Endothelial cell (in vitro differentiated cells): Measurements from ENCODE around the gene ASTN1. TPM values are rescaled to one million over a fixed set of nuclear protein-coding genes. Genes with fewer than 3 reads are reported as not detected.

Source experiments
- DNase-seq: peaks from one replicate; pipeline ENCODE4 v3.0.0; 2021; ENCODE audit warnings: low spot score
- H3K27ac Mint-ChIP-seq: one replicate; pipeline ENCODE4 v1.8.0; 2021; ENCODE audit warnings: mixed read lengths, inconsistent platforms; ENCODE audit not compliant: unreplicated experiment
- H3K27me3 Mint-ChIP-seq: one replicate; pipeline ENCODE4 v1.8.0; 2021; ENCODE audit warnings: mild to moderate bottlenecking, moderate library complexity, mixed read lengths, inconsistent platforms; ENCODE audit not compliant: unreplicated experiment
- H3K36me3 Mint-ChIP-seq: one replicate; pipeline ENCODE4 v1.8.0; 2021; ENCODE audit warnings: mild to moderate bottlenecking, low read depth, mixed read lengths, inconsistent platforms; ENCODE audit not compliant: unreplicated experiment
- H3K4me1 Mint-ChIP-seq: one replicate; pipeline ENCODE4 v1.8.0; 2021; ENCODE audit warnings: mild to moderate bottlenecking, mixed read lengths, inconsistent platforms; ENCODE audit not compliant: unreplicated experiment
- H3K4me3 Mint-ChIP-seq: one replicate; pipeline ENCODE4 v1.8.0; 2021; ENCODE audit warnings: mild to moderate bottlenecking, mixed read lengths, inconsistent platforms; ENCODE audit not compliant: unreplicated experiment
- H3K9me3 Mint-ChIP-seq: one replicate; pipeline ENCODE4 v1.8.0; 2021; ENCODE audit warnings: mixed read lengths, inconsistent platforms; ENCODE audit not compliant: unreplicated experiment
- total RNA-seq: library from RNA; stranded (reverse); fragmentation: NEBNext Ultra II Directional; extraction: Animal tissue kit (Norgen Biotek cat#: 25700); gene quantifications from one replicate; pipeline ENCODE4 v1.2.1, GENCODE V29; 2021; ENCODE audit not compliant: unreplicated experiment
- TF ChIP-seq, protein P1 (sequence below): fragments of 200-600 bp; sonication (generic); IDR thresholded peaks from one replicate; pipeline ENCODE4 v1.5.0; 2021; ENCODE audit warnings: antibody characterized with exemption; ENCODE audit not compliant: unreplicated experiment

Gene ASTN1
- total RNA-seq, 1 donor from 2014 or later = 66.6 TPM

DNA sequence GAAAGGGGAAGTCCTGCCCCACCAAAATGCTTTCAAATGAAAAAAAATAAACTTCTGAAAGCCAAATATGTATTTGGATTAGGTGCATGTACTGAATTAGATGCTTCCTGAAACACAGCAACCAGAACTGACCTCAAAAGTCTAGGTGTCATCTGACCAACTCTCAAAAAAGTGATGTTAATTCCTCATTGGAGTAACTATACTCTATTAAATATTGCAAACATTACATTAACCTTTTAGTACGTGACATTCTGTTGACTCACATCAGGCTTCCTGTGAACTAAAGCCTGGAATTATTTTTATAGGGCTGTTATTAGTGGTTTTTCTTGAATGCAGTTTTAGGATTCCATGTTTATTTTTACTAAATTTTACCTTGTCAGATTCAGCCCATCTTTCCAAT, 73.5 kb downstream of the ASTN1 start:
- no peaks in the 10 kb centered on the region for H3K27me3 Mint-ChIP-seq
- H3K27ac Mint-ChIP-seq = no peak overlapping the region
- H3K4me3 Mint-ChIP-seq = no peak overlapping the region
- peaks cover 3% of the 10 kb centered on the region for H3K4me1 Mint-ChIP-seq
- TF ChIP-seq, protein P1, sequence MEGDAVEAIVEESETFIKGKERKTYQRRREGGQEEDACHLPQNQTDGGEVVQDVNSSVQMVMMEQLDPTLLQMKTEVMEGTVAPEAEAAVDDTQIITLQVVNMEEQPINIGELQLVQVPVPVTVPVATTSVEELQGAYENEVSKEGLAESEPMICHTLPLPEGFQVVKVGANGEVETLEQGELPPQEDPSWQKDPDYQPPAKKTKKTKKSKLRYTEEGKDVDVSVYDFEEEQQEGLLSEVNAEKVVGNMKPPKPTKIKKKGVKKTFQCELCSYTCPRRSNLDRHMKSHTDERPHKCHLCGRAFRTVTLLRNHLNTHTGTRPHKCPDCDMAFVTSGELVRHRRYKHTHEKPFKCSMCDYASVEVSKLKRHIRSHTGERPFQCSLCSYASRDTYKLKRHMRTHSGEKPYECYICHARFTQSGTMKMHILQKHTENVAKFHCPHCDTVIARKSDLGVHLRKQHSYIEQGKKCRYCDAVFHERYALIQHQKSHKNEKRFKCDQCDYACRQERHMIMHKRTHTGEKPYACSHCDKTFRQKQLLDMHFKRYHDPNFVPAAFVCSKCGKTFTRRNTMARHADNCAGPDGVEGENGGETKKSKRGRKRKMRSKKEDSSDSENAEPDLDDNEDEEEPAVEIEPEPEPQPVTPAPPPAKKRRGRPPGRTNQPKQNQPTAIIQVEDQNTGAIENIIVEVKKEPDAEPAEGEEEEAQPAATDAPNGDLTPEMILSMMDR = no peak
- H3K9me3 Mint-ChIP-seq = no peaks in the 10 kb centered on the region
- DNase-seq = no peak
- H3K36me3 Mint-ChIP-seq = peaks cover 7% of the 10 kb centered on the region

- Mint-ChIP-seq H3K4me3 (no peak overlapping the region), H3K27me3 (no peaks in the 10 kb centered on the region), H3K36me3 (no peaks in the 10 kb centered on the region), H3K9me3 (no peaks in the 10 kb centered on the region), H3K4me1 (peaks cover 3% of the 10 kb centered on the region), H3K27ac (no peak overlapping the region)
- no peak for DNase-seq
- TF ChIP-seq, protein P1 = no peak
Measured at GRCh38 chr1:177088966-177089365, 75.5 kb downstream of the ASTN1 start.

DNA sequence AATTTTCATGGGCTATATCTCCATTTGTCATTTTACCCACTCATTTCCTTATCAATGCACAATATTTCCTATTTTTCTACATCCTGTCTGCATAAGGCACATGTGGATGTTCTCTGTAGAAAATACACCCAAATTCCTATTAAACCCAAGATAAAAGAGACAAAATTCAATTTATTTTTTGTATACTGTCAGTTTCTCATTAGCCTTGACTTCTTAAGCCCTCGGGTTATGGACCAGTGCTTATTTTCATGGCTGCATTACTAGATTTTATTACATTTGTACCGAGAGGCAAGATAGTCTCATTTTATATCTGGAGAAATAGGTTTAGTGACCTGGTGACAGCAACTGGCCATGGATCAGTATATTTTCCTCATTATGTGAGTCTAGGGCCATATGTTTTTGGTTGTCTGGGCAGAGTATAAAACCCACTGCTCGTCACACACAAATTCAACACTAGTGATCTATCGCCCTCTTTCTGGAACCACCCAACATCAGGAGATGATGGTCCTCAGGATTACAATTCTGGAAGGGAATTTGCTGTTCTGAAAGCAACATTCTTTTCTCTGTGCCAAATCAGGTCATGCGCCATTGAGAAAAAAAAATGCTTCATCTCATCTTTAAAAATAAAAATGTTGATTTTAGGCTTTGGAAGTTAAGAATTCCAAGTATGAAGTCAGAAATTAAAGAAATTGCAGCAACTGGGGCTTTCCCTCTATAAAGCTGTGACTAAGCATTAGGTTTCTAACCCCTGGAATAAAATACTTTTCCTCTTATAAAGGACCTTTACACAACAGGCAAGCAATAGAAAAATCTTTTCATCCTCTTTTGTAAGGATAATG, 81.4 kb downstream of the ASTN1 start:
- TF ChIP-seq, protein P1 = no peak
- H3K4me1 Mint-ChIP-seq = no peaks in the 10 kb centered on the region
- no peaks in the 10 kb centered on the region for H3K36me3 Mint-ChIP-seq
- DNase-seq = no peak
- H3K4me3 Mint-ChIP-seq = no peak overlapping the region
- H3K27me3 Mint-ChIP-seq = no peaks in the 10 kb centered on the region
- H3K9me3 Mint-ChIP-seq = no peaks in the 10 kb centered on the region
- no peak overlapping the region for H3K27ac Mint-ChIP-seq

DNA sequence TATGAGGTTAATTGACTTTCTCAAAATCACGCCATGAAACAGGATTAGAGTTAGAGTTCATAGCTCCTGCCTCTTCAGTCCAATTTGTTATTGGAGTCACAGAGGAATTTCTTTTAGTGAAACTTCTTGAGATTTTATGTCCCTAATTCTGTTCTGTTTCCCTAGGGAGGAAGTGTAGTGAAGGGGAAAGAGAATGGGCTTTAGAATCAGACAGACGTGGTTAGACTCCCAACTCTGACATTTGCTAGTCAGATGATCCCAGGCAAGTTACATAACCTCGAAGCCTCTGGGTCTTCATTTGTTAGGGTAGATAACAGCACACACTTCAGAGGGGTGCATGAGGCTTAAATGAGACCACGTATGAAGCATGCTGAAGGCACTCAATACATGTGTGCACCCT, 83.9 kb downstream of the ASTN1 start:
- H3K27me3 Mint-ChIP-seq = peaks cover 2% of the 10 kb centered on the region
- H3K36me3 Mint-ChIP-seq = no peaks in the 10 kb centered on the region
- H3K27ac Mint-ChIP-seq = no peak overlapping the region
- TF ChIP-seq, protein P1 = no peak
- H3K9me3 Mint-ChIP-seq = no peaks in the 10 kb centered on the region
- H3K4me3 Mint-ChIP-seq = no peak overlapping the region
- H3K4me1 Mint-ChIP-seq = no peaks in the 10 kb centered on the region
- DNase-seq = no peak

GRCh38 chr1:177077734-177078499, 86.6 kb downstream of the ASTN1 start:
- Mint-ChIP-seq H3K4me3 (no peak overlapping the region), H3K36me3 (no peaks in the 10 kb centered on the region), H3K4me1 (no peaks in the 10 kb centered on the region), H3K27ac (no peak overlapping the region), H3K9me3 (no peaks in the 10 kb centered on the region), H3K27me3 (peaks cover 2% of the 10 kb centered on the region)
- DNase-seq = no peak
- TF ChIP-seq, protein P1 = no peak
